Hepatic stellate cell (primary cell): ENCODE results near the gene ARHGEF37.
"Not testable (repeated sequence)": the region's sequence is repeated elsewhere in the genome, so short reads cannot be mapped to it uniquely, and the experiment has no call there.

ENCODE experiments used
- DNase-seq: peaks from one replicate; pipeline ENCODE4 v3.0.0; 2011; ENCODE audit warnings: low spot score

ARHGEF37 gene

GRCh38 chr5:149567226-149567625 lies 14.1 kb upstream of the ARHGEF37 start:
- DNase-seq: no peak

DNA sequence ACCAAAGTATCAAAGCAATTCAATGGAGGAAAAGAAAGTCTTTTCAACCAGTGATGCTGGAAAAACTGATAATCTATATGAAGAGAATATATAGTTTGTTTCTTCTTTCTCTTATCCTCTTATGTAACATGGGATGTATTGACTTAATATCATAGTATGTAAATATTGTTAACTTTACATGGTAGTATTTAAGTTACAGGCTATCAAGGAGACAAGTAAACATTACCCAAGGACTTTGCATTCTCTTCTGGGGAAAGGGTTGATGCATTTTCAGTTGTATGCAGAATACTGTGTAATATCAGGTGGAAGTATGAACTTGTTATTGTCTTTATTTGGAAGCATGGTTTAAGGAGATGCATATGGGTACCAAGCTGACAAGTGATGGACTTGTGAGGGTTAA lies 9.1 kb upstream of the ARHGEF37 start:
- DNase-seq: no peak

DNA sequence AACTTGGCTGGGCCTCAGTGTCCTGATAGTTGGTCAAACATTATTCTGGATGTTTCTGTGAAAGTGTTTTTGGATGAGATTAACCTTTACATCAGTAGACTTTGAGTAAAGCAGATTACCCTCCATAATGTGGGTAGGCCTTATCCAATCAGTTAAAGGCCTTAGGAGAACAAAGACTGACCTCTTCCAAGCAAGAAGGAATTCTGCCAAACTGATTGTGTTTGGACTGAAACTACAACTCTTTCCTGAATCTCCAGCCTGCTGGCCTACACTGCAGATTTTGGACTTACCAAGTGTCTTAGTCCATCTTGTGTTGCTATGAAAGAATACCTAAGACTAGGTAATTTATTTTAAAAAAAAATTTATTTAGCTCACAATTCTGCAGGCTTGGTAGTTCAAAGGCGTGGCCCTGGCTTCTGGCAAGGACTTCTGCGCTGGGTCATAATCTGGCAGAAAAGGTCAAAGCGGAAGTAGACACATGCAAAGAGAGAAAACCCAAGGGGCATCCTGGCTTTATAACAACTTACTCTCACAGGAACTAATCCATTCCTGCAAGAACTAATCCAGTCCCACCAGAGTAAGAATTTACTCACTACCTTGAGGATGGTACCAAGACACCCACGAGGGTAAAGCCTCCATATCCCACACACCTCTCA lies 8.6 kb upstream of the ARHGEF37 start:
- DNase-seq: no peak

- no peak for DNase-seq
These were observed 6.2 kb upstream of the ARHGEF37 start for GRCh38 chr5:149575131-149575530.

DNA sequence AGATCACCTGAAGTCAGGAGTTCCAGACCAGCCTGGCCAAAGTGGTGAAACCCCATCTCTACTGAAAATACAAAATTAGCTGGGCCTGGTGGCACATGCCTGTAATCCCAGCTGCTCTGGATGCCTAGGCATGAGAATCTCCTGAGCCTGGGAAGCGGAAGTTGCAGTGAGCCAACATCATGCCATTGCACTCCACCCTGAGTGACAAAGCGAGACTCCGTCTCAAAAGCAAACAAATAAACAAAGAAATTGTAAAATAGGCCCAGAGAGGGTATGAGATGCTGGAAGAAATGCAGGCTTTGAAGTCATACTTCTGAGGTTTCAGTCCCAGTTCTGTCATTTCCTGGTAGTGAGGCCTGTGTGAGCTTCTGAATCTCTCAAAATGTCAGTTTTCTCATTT lies 5.3 kb upstream of the ARHGEF37 start:
- no peak for DNase-seq

- no peak for DNase-seq
These were observed 2.4 kb upstream of the ARHGEF37 start for GRCh38 chr5:149578896-149579295.

GRCh38 chr5:149580808-149581191 lies 498 bp upstream of the ARHGEF37 start:
- no peak for DNase-seq

DNA sequence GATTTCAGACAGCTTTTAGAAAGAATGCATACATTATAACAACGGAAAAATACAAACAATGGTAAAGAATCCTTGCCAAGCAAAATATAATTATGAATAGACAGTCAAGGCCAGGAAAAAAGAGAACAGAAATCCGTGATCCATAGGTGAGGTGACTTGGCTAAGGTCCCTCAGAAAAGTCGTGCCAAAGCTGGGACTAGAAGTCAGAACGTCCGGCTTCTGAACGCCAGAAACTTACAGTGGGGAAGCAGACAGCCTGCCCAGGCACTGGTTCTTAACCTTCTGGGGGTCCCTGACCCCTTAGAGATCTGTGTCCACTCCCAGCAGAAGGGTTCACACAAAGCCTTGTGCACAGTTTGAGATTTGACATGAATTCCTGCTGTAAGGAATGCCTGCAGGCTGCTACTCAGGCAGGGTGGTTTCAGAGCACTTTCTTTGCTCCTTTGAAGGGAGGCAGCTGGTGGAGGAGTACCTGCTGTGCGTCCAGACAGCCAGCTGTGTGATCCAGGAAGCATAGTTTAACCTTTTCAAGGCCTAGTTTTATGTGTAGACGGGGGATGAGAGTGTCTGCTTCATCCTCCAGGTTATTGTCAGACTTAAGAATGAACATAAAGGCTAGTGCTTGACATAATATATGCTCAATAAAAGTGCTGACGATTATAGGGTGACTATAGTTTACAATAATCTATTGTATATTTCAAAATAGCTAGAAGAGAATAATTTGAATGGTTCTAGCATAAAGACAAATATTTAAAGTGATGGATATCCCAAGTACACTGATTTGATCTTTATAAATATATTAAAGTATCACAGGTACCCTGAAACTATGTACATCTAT lies 852 bp downstream of the ARHGEF37 start:
- no peak for DNase-seq

DNA sequence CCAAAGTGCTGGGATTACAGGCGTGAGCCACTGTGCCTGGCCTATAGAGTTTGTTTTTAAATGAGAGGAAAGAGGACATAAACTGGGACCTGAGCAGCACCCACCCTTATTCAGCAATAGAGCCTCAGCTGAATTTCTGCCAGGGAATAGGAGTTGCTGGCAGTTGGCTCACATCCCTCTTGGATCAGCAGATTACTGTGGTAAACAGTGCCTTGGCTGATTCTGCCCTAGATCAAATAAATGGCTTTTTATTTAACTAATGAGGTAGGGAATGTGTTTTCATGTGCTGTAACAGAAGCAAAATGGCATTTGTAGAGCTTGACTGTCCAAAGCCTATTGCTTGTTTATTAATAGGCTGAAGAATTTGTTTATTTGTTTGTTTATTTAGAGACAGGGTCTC lies 2.1 kb downstream of the ARHGEF37 start:
- DNase-seq: no peak

DNA sequence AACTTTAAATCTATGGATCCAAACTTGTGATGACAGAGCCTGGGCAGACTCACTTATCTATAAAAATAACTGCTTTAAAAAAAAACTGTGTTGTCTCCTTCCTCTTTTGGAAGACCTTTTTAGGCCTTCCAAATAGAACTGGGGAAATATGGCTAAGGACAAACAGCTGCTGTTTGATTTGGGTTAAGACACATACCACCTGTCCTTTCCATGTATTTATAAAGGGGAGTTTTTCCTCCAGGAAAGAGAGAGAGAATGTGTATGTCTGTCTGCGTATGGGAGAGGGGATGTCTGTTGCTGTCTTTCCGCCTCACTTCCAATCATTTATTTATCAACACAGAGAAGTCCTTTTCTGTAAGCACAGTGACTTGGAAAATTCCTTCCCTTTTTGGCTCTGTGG lies 2.8 kb downstream of the ARHGEF37 start:
- DNase-seq: no peak

DNA sequence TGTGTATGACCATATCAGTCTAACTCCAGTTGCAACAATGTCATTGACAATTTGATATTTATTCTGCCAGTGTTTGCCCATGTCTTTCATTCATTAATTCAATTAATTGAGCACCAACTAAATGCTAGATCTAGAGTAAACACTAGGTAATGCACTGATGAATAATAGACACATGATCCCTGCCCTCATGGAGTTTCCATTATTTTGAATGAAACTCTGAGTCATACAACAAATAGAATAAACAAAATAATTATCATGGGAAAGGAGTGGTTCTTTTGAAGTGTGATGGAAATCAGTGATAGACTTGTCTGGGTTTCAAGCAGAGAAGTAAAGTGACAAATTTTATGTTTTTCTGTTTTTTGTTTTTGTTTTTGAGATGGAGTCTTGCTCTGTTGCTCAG lies 4.6 kb downstream of the ARHGEF37 start:
- DNase-seq: no peak

- no peak for DNase-seq
These were observed 5.5 kb downstream of the ARHGEF37 start for GRCh38 chr5:149586708-149587318.

- DNase-seq: no peak
These were observed 7.6 kb downstream of the ARHGEF37 start for GRCh38 chr5:149588936-149589335.

- DNase-seq: no peak
These were observed 12.1 kb downstream of the ARHGEF37 start for GRCh38 chr5:149593370-149593769.

- no peak for DNase-seq
These were observed 13.1 kb downstream of the ARHGEF37 start for GRCh38 chr5:149594206-149594895.

- DNase-seq: not testable (repeated sequence)
These were observed 13.8 kb downstream of the ARHGEF37 start for GRCh38 chr5:149595105-149595504.

- DNase-seq: no peak
These were observed 15.4 kb downstream of the ARHGEF37 start for GRCh38 chr5:149596712-149597111.

GRCh38 chr5:149597618-149598017 lies 16.3 kb downstream of the ARHGEF37 start:
- no peak for DNase-seq

DNA sequence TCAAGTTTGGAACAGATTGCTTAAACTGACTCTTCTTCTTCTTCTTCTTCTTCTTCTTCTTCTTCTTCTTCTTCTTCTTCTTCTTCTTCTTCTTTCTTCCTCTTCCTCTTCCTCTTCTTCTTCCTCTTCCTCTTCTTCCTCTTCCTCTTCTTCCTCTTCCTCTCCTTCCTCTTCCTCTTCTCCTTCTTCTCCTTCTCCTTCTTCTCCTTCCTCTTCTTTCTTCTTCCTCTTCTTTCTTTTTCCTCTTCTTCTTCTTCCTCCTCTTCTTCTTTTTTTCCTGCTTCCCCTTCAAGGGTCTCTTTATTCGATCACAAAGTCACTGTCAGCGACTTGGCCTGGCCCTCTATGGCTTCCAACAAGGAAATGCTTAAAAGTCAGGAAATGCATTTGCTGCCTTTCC lies 16.9 kb downstream of the ARHGEF37 start:
- not testable (repeated sequence) for DNase-seq

DNA sequence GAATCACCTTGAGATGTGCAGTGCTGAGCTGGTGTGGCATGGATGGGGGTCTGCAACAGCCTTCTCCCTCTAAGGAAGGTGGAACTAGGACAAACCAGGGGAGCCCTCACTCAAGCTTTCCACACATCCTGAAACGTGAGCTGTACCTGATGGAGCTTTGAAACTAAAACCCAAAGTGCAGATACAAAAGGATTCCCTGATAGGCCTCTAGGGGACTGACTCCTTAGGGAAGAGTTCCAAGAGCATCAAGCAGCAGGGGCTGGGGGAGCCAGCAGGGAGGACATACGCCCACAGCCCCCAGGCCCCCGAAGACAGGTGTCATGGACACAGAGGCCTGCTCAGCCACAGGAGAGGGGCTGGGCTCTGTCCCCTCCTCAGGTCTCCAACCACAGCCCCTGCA lies 17.7 kb downstream of the ARHGEF37 start:
- no peak for DNase-seq

DNA sequence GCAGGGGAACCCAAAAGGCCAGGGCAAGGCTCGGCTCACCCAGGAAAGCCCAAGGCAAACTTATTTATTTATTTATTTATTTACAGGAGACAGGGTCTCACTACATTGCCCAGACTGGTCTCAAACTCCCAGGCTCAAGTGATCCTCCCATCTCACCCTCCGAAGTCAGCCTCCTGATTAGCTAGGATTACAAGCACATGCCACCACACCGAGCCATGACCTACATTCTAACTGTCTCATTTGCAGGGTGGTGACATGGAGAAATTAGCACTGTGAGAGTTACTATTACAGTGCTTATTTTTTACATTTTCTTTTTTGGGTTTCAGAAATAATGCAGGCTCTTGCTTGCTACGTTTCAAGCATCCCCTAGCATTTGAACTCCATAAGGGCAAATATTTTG lies 18.1 kb downstream of the ARHGEF37 start:
- DNase-seq: no peak

- DNase-seq: no peak
These were observed 19.6 kb downstream of the ARHGEF37 start for GRCh38 chr5:149600932-149601331.

DNA sequence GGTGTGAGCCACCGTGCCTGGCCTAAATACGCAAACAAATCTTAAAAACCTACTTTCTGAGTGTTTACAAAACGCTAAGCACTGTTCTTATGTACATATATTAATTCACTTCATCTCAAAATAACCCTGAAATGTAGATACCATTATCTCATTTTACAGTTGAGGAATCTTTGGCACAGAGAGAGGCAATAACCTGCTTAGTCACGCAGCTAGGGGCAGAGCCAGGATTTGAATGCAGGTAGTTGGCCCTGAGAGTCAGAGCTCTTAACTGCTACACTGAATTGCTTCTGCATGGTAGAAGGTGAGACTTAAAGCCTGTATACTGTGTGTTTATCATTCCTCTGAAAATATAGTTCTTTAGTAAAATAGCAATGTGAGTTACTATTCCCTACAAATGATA lies 21.9 kb downstream of the ARHGEF37 start:
- DNase-seq: no peak
